Upper lobe of left lung (tissue), 4 donors: ENCODE data around the gene MT3.

Experiments
- CTCF ChIP-seq, 6 experiments: fragments of 450-650 bp in 4 of 6; fragments of 200-600 bp in 2 of 6; sonication (generic) in 2 of 6; IDR thresholded peaks; one replicate each; pipeline ENCODE4 v1.5.1; 2016 to 2019; ENCODE audit warnings: antibody characterized with exemption in 6 of 6
- EP300 ChIP-seq, 4 donors: sonication (generic); formaldehyde crosslinking; IDR thresholded peaks; one replicate each; pipeline ENCODE4 v1.5.1; 2017; ENCODE audit warnings: antibody characterized with exemption in 4 of 4, control low read depth in 2 of 4

GRCh38 chr16:56558024-56558747 lies 31.1 kb upstream of the MT3 start:
- TF ChIP-seq CTCF (IDR thresholded peaks at IDR 0.05) (no peak), EP300 (IDR thresholded peaks at IDR 0.05) (no peak)
